BJ (cell line): ENCODE measurements around the gene NRK. TPM values are rescaled to one million over a fixed set of nuclear protein-coding genes. Genes with fewer than 3 reads are reported as not detected.
"Not testable (repeated sequence)": the region's sequence is repeated elsewhere in the genome, so short reads cannot be mapped to it uniquely, and the experiment has no call there.

Source experiments
- CTCF ChIA-PET: fragments of 350-600 bp; formaldehyde crosslinking; extraction: SDS; loops from one replicate; lab custom pipeline; 2021; ENCODE audit warnings: antibody characterized with exemption, inconsistent platforms; lab: Yijun Ruan, JAX
- POLR2A ChIA-PET: fragments of 300-600 bp; sonication (Branson Sonifier 250); formaldehyde crosslinking; extraction: SDS; loops from one replicate; lab custom pipeline; 2021; ENCODE audit warnings: antibody characterized with exemption; lab: Charles Lee
- DNase-seq: peaks from one replicate; pipeline ENCODE4 v3.0.0-alpha.2; 2011; ENCODE audit warnings: low read depth
- H3K27me3 ChIP-seq: 2 replicates; pipeline ENCODE4 v1.6.0; 2011; ENCODE audit warnings: low read length; ENCODE audit not compliant: control insufficient read depth, insufficient read depth
- H3K36me3 ChIP-seq: 2 replicates; pipeline ENCODE4 v1.5.1; 2011; ENCODE audit warnings: low read length; ENCODE audit not compliant: control insufficient read depth, insufficient read depth
- H3K4me3 ChIP-seq: 2 replicates; pipeline ENCODE4 v1.5.1; 2011; ENCODE audit warnings: low read depth, mild to moderate bottlenecking, control low read depth, low read length
- polyA plus RNA-seq: library from polyadenylated mRNA; depleted of rRNA; stranded (reverse); fragments of >200 nt; gene quantifications from 2 replicates; pipeline ENCODE4 v1.2.3, GENCODE V29; 2011; rRNA removed
- TF ChIP-seq, protein P1 (sequence below): IDR thresholded peaks from 2 replicates; pipeline ENCODE4 v1.5.1; 2011; ENCODE audit warnings: low read depth, mild to moderate bottlenecking, control low read depth, inconsistent platforms, low read length, moderate library complexity; ENCODE audit not compliant: insufficient read depth

The NRK gene
- polyA plus RNA-seq, 1 experiment: 0.16 TPM

DNA sequence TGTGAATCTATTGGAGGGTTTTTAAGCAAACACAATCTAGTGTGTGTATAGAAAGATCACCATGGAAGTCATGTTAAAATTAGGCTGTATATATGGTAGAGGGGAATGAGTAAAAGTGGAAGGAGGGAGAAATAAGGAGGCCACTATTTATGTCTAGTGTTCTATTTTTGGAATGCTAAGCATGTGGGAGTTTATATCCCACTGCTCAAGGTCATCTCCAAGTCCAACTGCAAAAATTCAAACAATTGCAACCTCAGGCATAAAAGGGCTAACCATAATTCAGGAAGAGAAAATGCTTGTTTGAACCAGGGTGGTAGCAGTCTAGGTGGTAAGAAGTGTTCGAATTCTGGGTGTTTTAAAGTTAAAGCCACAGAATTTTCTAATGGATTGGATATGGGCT is 177.0 kb downstream of the NRK start:
- POLR2A ChIA-PET: no interaction called here
- H3K36me3 ChIP-seq: no peaks in the 10 kb centered on the region
- CTCF ChIA-PET: no interaction called here
- TF ChIP-seq, protein P1, sequence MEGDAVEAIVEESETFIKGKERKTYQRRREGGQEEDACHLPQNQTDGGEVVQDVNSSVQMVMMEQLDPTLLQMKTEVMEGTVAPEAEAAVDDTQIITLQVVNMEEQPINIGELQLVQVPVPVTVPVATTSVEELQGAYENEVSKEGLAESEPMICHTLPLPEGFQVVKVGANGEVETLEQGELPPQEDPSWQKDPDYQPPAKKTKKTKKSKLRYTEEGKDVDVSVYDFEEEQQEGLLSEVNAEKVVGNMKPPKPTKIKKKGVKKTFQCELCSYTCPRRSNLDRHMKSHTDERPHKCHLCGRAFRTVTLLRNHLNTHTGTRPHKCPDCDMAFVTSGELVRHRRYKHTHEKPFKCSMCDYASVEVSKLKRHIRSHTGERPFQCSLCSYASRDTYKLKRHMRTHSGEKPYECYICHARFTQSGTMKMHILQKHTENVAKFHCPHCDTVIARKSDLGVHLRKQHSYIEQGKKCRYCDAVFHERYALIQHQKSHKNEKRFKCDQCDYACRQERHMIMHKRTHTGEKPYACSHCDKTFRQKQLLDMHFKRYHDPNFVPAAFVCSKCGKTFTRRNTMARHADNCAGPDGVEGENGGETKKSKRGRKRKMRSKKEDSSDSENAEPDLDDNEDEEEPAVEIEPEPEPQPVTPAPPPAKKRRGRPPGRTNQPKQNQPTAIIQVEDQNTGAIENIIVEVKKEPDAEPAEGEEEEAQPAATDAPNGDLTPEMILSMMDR: no peak
- DNase-seq: no peak
- no peak overlapping the region for H3K4me3 ChIP-seq
- H3K27me3 ChIP-seq: no peaks in the 10 kb centered on the region

DNA sequence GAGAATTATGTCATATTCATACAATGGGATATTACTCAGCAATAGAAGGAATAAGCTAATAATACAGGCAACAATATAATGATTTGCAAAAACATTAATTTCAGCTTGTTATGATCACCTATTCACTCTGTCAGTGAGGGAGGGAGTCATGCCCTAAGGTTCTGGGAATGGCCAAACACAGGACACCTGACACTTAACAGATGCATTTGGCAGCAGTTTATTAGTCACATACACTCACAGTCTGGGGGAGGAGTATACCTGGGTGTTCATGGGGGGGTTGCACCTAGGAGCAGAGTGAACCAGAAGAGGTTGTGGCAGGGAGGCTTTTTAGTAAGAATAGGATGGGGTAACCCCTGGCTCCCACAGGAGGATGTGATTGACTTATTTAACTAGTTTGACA is 177.9 kb downstream of the NRK start:
- CTCF ChIA-PET: no interaction called here
- TF ChIP-seq, protein P1: no peak
- Histone ChIP-seq H3K27me3 (no peaks in the 10 kb centered on the region), H3K36me3 (no peaks in the 10 kb centered on the region), H3K4me3 (no peak overlapping the region)
- no peak for DNase-seq
- POLR2A ChIA-PET: no interaction called here

DNA sequence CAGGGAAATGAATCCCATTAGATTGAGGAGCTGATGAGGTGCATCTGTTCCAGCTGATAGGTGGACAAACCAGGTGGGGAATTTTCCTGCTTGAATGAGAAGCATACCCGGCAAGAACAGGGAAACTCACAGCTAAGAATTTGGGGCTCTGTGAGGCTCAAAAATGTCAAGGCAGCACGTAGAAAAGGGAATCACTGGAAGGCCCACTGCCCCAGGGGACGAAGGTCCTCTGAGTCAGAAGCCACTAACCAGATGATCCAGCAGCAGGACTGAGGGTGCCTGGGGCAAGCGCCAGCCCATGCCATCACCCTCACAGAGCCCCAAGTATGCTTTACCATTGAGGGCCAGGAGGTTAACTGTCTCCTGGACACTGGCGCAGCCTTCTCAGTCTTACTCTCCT is 178.3 kb downstream of the NRK start:
- H3K4me3 ChIP-seq, DNase-seq, H3K27me3 ChIP-seq, H3K36me3 ChIP-seq, POLR2A ChIA-PET, CTCF ChIA-PET: not testable (repeated sequence)

DNA sequence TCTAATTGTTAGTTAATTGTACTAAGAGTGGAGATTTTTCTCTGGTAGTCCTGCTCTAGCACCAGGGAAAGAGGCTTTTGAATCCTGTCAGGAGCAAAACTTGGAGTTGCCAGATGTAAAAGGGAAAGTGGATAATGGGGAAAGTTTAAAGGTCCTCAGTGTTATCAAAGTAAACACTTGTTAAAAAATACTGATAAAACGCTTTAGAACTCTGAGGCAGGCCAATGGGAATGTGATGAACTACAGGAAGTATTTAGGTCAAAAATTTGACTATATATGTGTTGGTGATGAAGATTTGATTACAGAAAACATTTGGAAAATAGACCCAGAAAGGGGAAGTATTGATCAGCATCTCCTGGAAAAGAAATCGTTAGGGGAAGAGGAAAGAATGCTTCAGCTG is 183.3 kb downstream of the NRK start:
- H3K27me3 ChIP-seq: no peaks in the 10 kb centered on the region
- CTCF ChIA-PET: no interaction called here
- no peak for DNase-seq

DNA sequence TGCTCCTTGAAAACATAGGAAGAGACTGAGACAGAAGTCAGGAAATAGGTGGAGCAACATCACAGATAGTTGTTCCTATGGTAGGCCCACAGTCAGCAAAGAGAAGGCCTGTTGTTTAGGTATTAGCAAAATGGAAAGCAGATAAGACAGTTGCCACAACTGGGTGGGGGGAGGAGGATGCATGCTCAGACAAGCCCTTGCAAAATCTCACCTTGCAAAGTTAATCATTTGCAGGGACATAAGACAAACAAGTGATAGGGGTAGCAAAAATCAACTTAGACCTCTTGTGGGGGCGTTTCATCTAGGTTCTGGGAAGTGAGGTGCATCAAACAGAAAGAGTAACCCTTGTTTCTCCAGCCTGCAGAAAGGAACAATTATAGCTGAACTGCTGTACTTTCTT is 185.5 kb downstream of the NRK start:
- TF ChIP-seq, protein P1: no peak
- H3K27me3 ChIP-seq: no peaks in the 10 kb centered on the region
- H3K4me3 ChIP-seq: no peak overlapping the region
- DNase-seq: no peak
- POLR2A ChIA-PET: no interaction called here
- CTCF ChIA-PET: no interaction called here
- H3K36me3 ChIP-seq: no peaks in the 10 kb centered on the region

More for the DNA sequence above, 183.3 kb downstream of the NRK start:
- POLR2A ChIA-PET: no interaction called here
- TF ChIP-seq, protein P1: no peak
- no peak overlapping the region for H3K4me3 ChIP-seq
- H3K36me3 ChIP-seq: no peaks in the 10 kb centered on the region

Other genes with a start within 250 kb of the NRK start
- gene SERPINA7, start 216.2 kb downstream of the NRK start, polyA plus RNA-seq: not detected in 2 replicates